ENCODE results near the gene SNAP47.
A peak's percentile ranks its signal among the peaks of the same experiment; 100 is the strongest.

The SNAP47 gene

GRCh38 chr1:227753999-227754711, 18.9 kb downstream of the SNAP47 start:
- no peak for DNase-seq (ENCODE audit: low read depth)
- H3K4me3 ChIP-seq (ENCODE audit: low read depth, low read length), result no peak overlapping the region
- no peak for TF ChIP-seq CTCF (IDR thresholded peaks at IDR 0.05; ENCODE audit: low read depth, low read length, missing control alignments)

GRCh38 chr1:227754958-227755357, 19.7 kb downstream of the SNAP47 start:
- no peak for DNase-seq (ENCODE audit: low read depth)
- no peak for TF ChIP-seq CTCF (IDR thresholded peaks at IDR 0.05; ENCODE audit: low read depth, low read length, missing control alignments)
- H3K4me3 ChIP-seq (ENCODE audit: low read depth, low read length), result no peak overlapping the region

- DNase-seq (ENCODE audit: low read depth), result no peak
- H3K4me3 ChIP-seq (ENCODE audit: low read depth, low read length), result no peak overlapping the region
- no peak for TF ChIP-seq CTCF (IDR thresholded peaks at IDR 0.05; ENCODE audit: low read depth, low read length, missing control alignments)
Observed at GRCh38 chr1:227756172-227756959, 21.1 kb downstream of the SNAP47 start.

GRCh38 chr1:227757781-227758180, 22.5 kb downstream of the SNAP47 start:
- no peak overlapping the region for H3K4me3 ChIP-seq (ENCODE audit: low read depth, low read length)
- no peak for TF ChIP-seq CTCF (IDR thresholded peaks at IDR 0.05; ENCODE audit: low read depth, low read length, missing control alignments)
- no peak for DNase-seq (ENCODE audit: low read depth)

- no peak for TF ChIP-seq CTCF (IDR thresholded peaks at IDR 0.05; ENCODE audit: low read depth, low read length, missing control alignments)
- H3K4me3 ChIP-seq (ENCODE audit: low read depth, low read length), result no peak overlapping the region
- DNase-seq (ENCODE audit: low read depth), result peak; percentile 55
Observed at GRCh38 chr1:227758366-227758765, 23.1 kb downstream of the SNAP47 start.

GRCh38 chr1:227759341-227760300, 24.4 kb downstream of the SNAP47 start:
- TF ChIP-seq CTCF (IDR thresholded peaks at IDR 0.05; ENCODE audit: low read depth, low read length, missing control alignments), result no peak
- DNase-seq (ENCODE audit: low read depth), result no peak
- H3K4me3 ChIP-seq (ENCODE audit: low read depth, low read length), result no peak overlapping the region

Data from GM12864 (cell line).